OCI-LY7 (cell line): Measurements from ENCODE around the gene KLHL24.
"Not testable (repeated sequence)": the region's sequence is repeated elsewhere in the genome, so short reads cannot be mapped to it uniquely, and the experiment has no call there.

Experiments
- EZH2phosphoT487 ChIP-seq: fragments of 200-600 bp; sonication (generic); IDR thresholded peaks from 2 replicates; pipeline ENCODE4 v1.6.1; 2018; ENCODE audit warnings: low read depth, borderline replicate concordance, mild to moderate bottlenecking, mixed run types, antibody characterized with exemption, low read length, moderate library complexity, mixed read lengths
- TF ChIP-seq, protein P1 (sequence below): fragments of 200-600 bp; sonication (generic); conservative IDR thresholded peaks from 2 replicates; pipeline ENCODE4 v1.5.1; 2014; ENCODE audit warnings: mild to moderate bottlenecking, antibody characterized with exemption, low read length, moderate library complexity, mixed read lengths

DNA sequence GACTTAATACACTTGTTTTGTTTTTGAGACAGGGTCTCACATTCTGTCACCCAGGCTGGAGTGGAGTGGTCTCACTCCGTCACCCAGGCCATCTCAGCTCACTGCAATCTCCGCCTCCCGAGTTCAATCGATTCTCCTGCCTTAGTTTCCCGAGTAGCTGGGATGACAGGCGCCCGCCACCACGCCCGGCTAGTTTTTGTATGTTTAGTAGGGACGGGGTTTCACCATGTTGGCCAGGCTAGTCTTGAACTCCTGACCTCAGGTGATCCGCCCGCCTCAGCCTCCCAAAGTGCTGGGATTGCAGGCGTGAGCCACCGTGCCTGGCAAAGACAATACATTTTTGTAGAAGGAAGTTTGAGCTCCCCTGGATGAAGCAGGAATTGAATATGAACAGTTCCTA, 2.2 kb downstream of the KLHL24 start:
- TF ChIP-seq, protein P1, sequence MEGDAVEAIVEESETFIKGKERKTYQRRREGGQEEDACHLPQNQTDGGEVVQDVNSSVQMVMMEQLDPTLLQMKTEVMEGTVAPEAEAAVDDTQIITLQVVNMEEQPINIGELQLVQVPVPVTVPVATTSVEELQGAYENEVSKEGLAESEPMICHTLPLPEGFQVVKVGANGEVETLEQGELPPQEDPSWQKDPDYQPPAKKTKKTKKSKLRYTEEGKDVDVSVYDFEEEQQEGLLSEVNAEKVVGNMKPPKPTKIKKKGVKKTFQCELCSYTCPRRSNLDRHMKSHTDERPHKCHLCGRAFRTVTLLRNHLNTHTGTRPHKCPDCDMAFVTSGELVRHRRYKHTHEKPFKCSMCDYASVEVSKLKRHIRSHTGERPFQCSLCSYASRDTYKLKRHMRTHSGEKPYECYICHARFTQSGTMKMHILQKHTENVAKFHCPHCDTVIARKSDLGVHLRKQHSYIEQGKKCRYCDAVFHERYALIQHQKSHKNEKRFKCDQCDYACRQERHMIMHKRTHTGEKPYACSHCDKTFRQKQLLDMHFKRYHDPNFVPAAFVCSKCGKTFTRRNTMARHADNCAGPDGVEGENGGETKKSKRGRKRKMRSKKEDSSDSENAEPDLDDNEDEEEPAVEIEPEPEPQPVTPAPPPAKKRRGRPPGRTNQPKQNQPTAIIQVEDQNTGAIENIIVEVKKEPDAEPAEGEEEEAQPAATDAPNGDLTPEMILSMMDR: not testable (repeated sequence)
- not testable (repeated sequence) for TF ChIP-seq EZH2phosphoT487
